Measurements from ENCODE around the gene TES.

TES gene

DNA sequence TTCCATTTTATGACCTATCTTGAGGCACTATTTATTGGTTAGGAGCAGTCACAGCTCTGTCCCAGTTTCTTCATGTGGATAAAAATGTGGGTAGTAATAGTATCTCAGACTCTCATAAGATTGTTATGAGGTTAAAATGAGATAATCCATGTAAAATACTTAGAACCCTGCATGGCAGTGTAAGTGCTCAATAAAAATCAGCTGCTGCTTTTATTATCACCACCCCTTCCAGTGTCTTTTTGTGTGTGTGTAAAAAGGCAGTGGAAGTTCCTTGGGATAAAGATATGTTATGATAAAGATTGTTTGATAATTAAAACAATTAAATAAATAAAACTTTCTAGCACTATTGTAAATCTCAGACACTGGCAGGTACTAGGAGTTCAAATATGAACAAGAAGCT is 15.5 kb downstream of the TES start:
- Histone ChIP-seq H3K4me2 (no peak overlapping the region), H3K4me1 (ENCODE audit: low read depth, poor library complexity, severe bottlenecking) (peaks cover 42% of the 10 kb centered on the region), H3K9ac (no peak overlapping the region), H3K4me3 (IDR thresholded peaks at IDR 0.05; ENCODE audit: insufficient read depth, low read depth, low read length) (no peak overlapping the region), H3K79me2 (ENCODE audit: insufficient read depth, low read depth) (peaks cover 79% of the 10 kb centered on the region; the same call in 1 of the 2 replicates), H3K27me3 (ENCODE audit: insufficient read depth, low read depth) (no peaks in the 10 kb centered on the region), H4K20me1 (ENCODE audit: insufficient read depth) (no peaks in the 10 kb centered on the region), H3K36me3 (ENCODE audit: insufficient read depth) (no peaks in the 10 kb centered on the region), H2AFZ (ENCODE audit: low read depth) (no peak overlapping the region), H3K27ac (no peak overlapping the region)
- no peak for TF ChIP-seq CTCF (conservative IDR thresholded peaks at IDR 0.05; ENCODE audit: low read depth, low read length)

GRCh38 chr7:116226664-116227063 is 16.3 kb downstream of the TES start:
- no peak overlapping the region for H3K9ac ChIP-seq
- H3K27me3 ChIP-seq (ENCODE audit: insufficient read depth, low read depth) = no peaks in the 10 kb centered on the region
- no peak for TF ChIP-seq CTCF (conservative IDR thresholded peaks at IDR 0.05; ENCODE audit: low read depth, low read length)
- H3K27ac ChIP-seq = no peak overlapping the region
- peaks cover 50% of the 10 kb centered on the region for H3K4me1 ChIP-seq (ENCODE audit: low read depth, poor library complexity, severe bottlenecking)
- no peaks in the 10 kb centered on the region for H4K20me1 ChIP-seq (ENCODE audit: insufficient read depth)
- H3K79me2 ChIP-seq (ENCODE audit: insufficient read depth, low read depth) = peaks cover 81% of the 10 kb centered on the region; the same call in 1 of the 2 replicates
- no peak overlapping the region for H3K4me2 ChIP-seq
- H2AFZ ChIP-seq (ENCODE audit: low read depth) = no peak overlapping the region
- H3K4me3 ChIP-seq (IDR thresholded peaks at IDR 0.05; ENCODE audit: insufficient read depth, low read depth, low read length) = no peak overlapping the region
- H3K36me3 ChIP-seq (ENCODE audit: insufficient read depth) = no peaks in the 10 kb centered on the region

DNA sequence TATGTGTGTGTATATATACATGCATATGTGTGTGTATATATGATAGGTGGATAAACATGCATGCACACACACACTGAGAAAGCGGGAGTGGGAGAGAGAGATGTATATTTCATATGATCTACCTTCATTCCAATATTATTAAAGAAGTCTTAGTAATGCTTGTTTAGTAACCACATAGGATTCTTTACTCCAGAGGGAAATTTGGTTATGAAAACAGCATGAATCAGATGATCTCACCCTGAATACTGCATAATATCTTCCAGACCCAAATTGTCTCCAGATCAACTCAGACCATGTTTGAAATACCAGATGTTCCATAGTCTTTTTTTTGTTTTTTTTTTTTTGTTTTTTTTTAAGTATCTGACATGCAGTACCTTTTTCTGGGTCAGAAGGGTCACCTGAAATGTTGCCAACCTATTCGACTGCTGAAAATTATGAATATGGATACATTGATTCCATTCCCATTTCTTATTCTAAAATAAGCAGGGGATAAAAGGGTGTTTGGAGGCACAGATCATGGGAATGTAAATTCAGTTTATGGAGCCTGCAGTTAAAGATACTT is 17.4 kb downstream of the TES start:
- Histone ChIP-seq H3K9ac (no peak overlapping the region), H3K27ac (no peak overlapping the region)

GRCh38 chr7:116228241-116228640 is 17.9 kb downstream of the TES start:
- no peak overlapping the region for H3K4me2 ChIP-seq
- TF ChIP-seq CTCF (conservative IDR thresholded peaks at IDR 0.05; ENCODE audit: low read depth, low read length) = no peak
- peaks cover 66% of the 10 kb centered on the region for H3K4me1 ChIP-seq (ENCODE audit: low read depth, poor library complexity, severe bottlenecking)
- no peak overlapping the region for H3K27ac ChIP-seq
- peaks cover 81% of the 10 kb centered on the region; the same call in 1 of the 2 replicates for H3K79me2 ChIP-seq (ENCODE audit: insufficient read depth, low read depth)
- no peak overlapping the region for H2AFZ ChIP-seq (ENCODE audit: low read depth)
- H3K9ac ChIP-seq = no peak overlapping the region
- no peaks in the 10 kb centered on the region for H4K20me1 ChIP-seq (ENCODE audit: insufficient read depth)
- no peak overlapping the region for H3K4me3 ChIP-seq (IDR thresholded peaks at IDR 0.05; ENCODE audit: insufficient read depth, low read depth, low read length)
- H3K27me3 ChIP-seq (ENCODE audit: insufficient read depth, low read depth) = no peaks in the 10 kb centered on the region
- no peaks in the 10 kb centered on the region for H3K36me3 ChIP-seq (ENCODE audit: insufficient read depth)

More for the DNA sequence above, 17.4 kb downstream of the TES start:
- Histone ChIP-seq H3K27me3 (ENCODE audit: insufficient read depth, low read depth) (no peaks in the 10 kb centered on the region), H2AFZ (ENCODE audit: low read depth) (no peak overlapping the region), H3K4me3 (IDR thresholded peaks at IDR 0.05; ENCODE audit: insufficient read depth, low read depth, low read length) (no peak overlapping the region), H3K36me3 (ENCODE audit: insufficient read depth) (no peaks in the 10 kb centered on the region), H3K4me1 (ENCODE audit: low read depth, poor library complexity, severe bottlenecking) (peaks cover 61% of the 10 kb centered on the region), H3K4me2 (no peak overlapping the region), H3K79me2 (ENCODE audit: insufficient read depth, low read depth) (peaks cover 81% of the 10 kb centered on the region; the same call in 1 of the 2 replicates), H4K20me1 (ENCODE audit: insufficient read depth) (no peaks in the 10 kb centered on the region)
- no peak for TF ChIP-seq CTCF (conservative IDR thresholded peaks at IDR 0.05; ENCODE audit: low read depth, low read length)
